Measurements from ENCODE around the gene GLIPR2.
"Not testable (repeated sequence)": the region's sequence is repeated elsewhere in the genome, so short reads cannot be mapped to it uniquely, and the experiment has no call there.

GLIPR2 gene

DNA sequence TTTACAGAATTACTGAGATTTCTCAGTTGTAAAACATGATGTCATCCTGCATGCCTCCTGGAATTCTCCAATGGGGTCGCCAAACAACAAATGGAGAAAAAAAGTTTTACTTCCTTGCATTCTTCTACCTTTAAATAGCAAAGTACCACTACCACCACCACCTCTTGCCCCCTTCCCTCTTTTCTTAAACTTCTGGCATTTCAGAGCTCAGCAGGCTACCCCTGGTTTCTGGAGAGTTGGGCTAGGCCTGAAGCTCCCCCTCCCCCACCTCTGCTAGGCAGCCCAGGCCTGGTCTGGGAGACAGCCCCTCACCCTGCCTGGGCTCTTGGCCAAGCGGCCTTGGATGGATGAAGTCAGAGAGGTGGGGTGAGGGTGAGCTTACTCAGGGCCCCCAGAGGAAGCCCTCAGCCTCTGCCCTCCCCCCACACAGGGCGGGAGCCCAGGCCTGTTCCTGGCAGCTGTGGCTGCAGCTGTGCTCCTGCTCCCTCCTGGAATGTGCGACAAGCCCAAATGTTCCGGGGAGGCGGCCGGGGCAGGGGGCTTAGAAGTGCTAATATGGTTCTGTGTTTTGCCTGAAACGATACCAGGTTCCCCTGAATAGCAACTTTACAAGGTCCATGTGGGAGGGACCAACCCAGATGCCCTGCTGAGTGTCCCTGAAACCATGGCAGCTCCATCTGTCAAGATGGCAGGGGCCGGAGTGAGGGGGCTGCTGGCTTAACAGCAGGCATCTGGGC is 26.7 kb downstream of the GLIPR2 start:
- DNase-seq (ENCODE audit: low read depth in 2 of 2): no peak

DNA sequence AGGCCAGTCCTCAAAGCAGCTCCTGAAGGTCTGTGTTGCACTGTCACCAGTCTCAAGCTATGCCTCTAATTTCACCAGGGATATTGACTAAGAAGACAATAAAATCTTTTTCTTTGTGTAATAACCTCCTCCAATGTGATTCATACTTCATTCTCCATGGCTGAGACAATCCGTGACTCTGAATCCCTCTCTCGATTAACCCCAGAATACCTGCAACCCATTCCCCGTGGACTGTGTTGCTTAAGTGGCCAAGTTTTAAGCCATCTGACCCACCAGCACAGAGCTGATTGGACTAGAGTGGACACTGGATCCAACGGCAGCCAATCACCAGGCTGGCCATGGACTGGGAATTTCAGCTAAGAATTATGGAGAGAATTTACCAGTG is 27.2 kb downstream of the GLIPR2 start:
- DNase-seq (ENCODE audit: low read depth in 2 of 2): no peak

DNA sequence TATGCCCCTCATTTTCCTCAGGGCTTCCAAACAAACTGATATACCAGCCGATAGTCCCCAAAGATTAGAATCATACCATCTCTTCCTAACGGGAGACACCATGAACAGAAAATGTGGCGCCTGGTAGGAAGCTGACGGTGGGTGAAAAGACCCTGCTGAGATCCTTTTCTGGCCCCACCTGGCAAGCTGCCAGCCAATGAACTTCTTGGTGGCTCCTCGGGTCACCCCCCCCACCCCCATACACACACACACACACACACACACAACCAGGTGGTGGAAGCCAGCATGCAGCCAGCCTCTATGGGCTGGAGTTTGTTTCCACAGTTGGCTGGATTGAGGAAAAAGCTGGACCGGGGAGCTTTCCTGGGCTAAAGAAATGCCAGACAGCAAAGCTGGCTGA is 27.8 kb downstream of the GLIPR2 start:
- no peak for DNase-seq (ENCODE audit: low read depth in 2 of 2)

DNA sequence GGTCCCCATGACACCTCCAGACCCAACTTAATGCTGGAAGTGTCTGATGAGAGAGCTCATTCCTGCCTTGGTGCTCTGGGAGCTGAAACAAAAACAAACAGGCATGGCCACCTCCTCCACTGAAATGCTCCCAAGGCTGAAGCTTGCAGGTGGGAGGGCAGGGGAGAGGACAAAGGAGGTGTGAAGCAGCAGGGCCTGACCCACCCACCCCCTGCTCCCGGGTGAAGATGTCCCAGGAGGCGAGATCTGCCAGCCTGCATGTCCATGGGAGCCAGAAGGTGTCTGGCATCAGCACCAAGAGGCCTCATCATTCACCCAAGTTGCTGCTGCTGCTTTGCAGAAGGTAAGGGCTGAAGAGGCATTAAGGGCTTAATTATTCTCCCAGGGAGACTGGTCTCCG is 28.5 kb downstream of the GLIPR2 start:
- no peak for DNase-seq (ENCODE audit: low read depth in 2 of 2)

DNA sequence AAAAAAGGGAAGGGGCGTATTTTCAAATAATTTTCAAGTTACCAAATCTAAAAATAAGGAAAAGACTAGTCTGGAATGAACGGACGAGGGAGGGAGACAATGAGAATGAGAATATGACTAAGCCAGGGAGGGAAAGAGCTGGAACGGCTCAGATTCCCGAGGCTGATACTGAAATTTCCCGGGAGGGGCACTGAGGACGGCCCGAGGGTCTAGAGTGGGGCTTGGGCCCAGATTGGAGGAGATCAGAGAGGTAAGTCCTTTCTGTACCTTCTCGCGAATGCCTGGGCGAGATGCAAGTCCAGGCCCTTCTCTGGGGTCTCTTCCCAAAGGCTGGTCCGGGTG is 29.3 kb downstream of the GLIPR2 start:
- no peak for DNase-seq (ENCODE audit: low read depth in 2 of 2)

DNA sequence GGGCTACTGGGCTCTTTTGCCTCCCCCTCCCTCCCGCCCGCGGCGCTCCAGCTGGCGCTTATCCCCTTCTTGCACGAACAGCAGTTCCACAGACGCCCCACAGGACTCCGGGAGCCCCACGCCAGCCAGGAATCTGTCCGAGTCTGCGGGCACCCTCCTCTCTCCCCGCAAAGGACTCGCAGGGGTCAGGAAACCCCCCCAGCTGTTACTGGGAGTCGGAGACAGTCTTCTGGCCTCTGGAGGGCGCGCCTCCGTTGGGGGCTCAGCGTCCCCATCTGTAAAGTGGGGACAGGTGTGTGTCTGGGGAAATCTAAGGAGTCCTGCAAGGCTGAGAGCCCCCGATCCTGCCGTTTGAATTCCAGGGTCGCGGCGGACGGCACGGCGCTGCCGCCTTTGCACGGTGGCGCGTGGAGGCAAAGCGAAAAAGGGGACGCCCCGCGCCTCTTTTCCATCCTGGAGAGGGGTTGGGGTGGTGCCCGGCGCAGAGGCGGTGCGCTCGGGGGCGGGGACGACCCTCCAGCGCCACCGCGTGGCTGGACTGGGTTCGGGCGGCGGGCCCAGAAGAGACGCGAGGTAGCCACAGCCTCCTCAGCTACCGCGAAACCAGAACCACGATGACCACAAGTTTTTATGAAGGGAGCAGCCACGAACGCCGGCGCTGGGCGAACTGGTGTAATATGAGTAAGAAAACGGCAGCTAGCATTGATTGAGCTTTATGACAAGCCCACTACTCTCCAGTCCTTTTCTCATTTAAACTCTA is 29.8 kb downstream of the GLIPR2 start:
- DNase-seq (ENCODE audit: low read depth in 2 of 2): peak; percentile 65 to 69

DNA sequence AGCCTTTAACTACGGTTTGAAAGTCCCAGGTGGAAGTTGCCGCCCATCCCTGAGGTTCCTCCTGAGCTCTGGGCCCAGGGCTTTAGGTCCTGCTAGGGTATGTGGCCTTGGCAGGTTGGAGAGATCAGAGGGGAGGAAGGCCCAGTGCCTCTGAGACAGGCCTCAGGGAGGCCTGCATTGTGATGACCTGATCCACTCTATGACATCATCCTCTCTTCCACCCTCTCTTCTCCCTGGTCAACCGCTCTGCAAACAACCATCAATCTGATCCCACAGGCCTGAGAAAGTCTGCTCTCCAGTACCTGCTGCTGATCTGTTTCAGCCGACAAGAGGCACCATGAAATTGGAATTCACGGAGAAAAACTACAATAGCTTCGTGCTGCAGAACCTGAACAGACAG is 32.6 kb downstream of the GLIPR2 start, which contains the start of gene CCIN:
TSS of gene CCIN (plus strand) at position 223 of the 400 bp plus-strand sequence. CDS start at position 338, 115 bp downstream.
- DNase-seq (ENCODE audit: low read depth in 2 of 2): no peak

DNA sequence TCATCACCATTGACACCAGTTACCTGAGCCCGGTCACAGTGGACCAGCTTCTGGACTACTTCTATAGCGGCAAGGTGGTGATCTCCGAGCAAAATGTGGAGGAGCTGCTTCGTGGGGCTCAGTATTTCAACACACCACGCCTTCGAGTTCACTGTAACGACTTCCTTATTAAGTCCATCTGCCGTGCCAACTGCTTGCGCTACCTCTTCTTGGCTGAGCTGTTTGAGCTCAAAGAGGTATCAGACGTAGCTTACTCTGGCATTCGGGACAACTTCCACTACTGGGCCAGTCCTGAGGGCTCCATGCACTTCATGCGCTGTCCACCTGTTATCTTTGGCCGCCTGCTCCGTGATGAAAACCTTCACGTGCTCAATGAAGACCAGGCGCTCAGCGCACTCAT is 33.2 kb downstream of the GLIPR2 start:
- no peak for DNase-seq (ENCODE audit: low read depth in 2 of 2)

DNA sequence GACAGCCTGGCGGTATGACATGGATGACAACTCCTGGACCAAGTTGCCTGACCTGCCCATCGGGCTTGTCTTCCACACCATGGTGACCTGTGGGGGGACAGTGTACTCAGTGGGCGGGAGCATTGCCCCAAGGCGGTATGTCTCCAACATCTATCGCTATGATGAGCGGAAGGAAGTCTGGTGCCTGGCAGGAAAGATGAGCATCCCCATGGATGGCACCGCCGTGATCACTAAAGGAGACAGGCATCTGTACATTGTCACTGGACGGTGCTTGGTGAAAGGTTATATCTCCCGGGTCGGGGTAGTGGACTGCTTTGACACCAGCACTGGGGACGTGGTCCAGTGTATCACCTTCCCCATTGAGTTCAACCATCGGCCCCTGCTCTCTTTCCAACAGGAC is 34.0 kb downstream of the GLIPR2 start:
- DNase-seq (ENCODE audit: low read depth in 2 of 2): no peak

DNA sequence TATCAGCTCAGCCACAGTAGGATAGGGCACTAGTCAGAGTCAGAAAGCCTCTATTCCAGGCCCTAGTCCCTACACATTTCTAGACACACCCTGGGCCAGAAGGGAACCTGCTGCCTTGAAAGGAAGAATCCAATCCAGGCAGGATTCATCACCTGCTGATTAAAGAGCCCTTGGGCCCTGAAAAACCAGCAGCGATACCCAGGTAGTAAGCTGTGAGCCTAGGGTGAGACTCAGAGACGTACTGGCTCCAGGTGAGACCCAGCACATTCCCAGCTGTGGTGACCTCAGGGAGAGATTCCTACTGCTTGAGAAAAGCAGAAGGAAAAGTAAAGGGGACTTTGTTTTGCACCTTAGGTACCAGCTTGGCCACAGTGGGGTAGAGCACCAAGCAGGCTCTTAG is 37.3 kb downstream of the GLIPR2 start:
- no peak for DNase-seq (ENCODE audit: low read depth in 2 of 2)

DNA sequence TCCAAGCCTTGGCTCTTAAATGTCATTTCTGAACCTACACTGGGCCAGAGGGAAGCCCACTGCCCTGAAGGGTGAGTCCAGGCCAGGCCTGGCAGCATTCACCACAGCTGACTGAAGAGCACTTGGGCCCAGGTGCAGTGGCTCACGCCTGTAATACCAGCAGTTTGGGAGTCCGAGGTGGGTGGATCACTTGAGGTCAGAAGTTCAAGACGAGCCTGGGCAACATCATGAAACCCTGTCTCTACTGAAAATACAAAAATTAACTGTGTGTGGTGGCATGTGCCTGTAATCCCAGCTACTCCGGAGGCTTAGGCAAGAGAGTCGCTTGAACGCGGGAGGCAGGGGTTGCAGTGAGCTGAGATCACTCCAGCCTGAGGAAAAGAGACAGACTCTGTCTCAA is 37.7 kb downstream of the GLIPR2 start:
- no peak for DNase-seq (ENCODE audit: low read depth in 2 of 2)

DNA sequence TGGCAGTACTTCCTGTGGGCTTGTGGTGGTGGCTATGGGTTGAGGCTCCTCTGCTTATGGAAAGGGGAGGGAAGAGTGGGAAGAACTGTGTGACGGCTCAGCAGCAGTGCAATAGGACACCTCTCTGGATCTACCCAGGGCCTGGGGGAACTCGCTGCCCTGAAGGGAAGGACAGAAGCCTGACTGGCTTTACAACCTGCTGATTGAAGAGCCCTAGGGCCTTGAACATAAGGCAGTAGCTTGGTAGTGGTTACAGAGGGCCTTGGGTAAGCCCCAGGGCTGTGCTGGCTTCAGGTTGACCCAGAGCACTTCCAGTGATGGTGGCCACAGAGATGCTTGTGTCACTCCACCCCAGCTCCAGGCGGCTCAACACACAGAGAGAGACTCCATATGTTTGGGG is 38.2 kb downstream of the GLIPR2 start:
- no peak for DNase-seq (ENCODE audit: low read depth in 2 of 2)

DNA sequence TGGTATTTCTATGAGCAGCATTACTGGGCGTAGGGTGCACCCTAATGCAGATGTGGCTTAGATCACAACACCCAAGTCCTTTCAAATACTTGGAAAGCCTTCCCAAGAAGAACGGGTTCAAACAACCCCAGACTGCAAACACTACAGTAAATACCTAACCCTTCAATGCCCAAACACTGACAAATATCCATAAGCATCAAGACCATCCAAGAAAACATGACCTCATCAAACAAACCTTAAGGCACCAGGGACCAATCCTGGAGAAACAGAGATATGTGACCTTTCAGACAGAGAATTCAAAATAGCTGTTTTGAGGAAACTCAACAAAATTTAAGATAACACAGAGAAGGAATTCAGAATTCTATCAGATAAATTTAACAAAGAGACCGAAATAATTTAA is 38.7 kb downstream of the GLIPR2 start:
- DNase-seq (ENCODE audit: low read depth in 2 of 2): not testable (repeated sequence)

DNA sequence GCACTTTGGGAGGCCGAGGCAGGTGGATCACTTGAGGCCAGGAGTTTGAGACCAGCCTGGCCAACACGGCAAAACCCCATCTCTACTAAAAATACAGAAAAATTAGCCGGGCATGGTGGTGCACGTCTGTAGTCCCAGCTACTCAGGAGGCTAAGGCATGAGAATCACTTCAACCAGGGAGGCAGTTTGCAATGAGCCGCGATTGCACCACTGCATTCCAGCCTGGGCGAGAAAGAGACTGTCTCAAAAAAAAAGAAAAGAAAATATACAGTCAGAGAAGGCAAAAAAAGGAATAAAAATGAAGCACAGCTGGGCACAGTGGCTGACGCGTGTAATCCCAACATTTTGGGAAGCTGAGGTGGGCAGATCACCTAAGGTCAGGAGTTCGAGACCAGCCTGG is 40.0 kb downstream of the GLIPR2 start:
- not testable (repeated sequence) for DNase-seq (ENCODE audit: low read depth in 2 of 2)

DNA sequence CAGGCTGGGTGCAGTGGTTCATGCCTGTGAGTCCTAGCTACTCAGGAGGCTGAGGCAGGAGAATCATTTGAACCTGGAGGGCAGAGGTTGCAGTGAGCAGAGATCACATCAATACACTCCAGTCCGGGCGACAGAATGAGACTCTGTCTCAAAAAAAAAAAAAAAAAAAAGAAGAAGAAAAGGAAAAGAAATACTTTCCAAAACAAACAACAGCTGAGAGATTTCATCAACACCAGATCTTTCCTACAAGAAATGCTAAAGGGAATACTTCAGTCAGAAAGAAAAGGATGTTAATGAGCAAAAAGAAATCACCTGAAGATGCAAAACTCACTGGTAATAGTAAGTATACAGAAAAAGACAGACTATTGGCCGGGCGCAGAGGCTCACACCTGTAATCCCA is 41.0 kb downstream of the GLIPR2 start:
- no peak for DNase-seq (ENCODE audit: low read depth in 2 of 2)

DNA sequence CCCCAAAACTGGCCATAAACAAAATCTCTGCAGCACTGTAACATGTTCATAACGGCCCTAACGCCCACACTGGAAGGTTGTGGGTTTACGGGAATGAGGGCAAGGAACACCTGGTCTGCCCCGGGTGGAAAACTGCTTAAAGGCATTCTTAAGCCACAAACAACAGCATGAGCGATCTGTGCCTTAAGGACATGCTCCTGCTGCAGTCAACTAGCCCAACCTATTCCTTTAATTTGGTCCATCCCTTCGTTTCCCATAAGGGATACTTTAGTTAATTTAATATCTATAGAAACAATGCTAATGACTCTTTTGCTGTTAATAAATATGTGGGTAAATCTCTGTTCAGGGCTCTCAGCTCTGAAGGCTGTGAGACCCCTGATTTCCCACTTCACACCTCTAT is 43.7 kb downstream of the GLIPR2 start:
- not testable (repeated sequence) for DNase-seq (ENCODE audit: low read depth in 2 of 2)

DNA sequence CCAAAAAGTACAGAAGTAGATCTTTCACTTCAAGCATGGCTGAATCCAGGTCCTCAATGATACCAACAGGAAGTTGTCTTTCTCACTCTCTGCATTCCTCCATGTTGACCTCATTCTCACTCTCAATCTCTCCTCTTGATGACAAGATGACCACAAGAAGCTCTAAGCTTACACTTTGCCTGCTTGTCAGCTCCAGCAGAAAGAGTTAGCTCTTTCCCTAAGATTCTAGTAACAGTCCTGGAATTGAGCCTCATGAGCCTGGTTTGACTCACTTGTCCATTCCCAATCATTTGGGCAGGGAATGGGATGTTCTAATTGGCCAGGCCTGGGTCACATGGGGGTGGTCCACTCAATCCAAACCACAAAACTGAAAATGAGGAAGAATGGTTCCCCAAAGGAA is 50.9 kb downstream of the GLIPR2 start:
- no peak for DNase-seq (ENCODE audit: low read depth in 2 of 2)

DNA sequence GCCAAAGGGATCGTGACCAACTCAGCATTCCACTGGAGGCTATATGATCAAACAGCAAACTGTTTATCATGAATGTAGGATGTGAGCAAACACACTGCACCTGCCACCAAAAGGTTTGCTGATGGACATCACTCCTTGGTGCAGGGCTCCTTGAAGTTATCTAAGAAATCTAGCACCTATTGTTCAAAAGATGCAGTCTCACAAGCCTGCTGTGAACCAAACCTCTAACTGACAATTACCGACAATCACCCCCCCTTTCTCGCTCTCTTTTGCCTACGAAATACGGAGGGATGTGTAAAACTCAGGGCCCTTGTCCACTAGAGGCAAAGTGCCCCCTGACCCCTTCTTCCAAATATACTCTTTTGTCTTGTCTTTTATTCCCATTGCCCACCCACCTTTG is 51.7 kb downstream of the GLIPR2 start:
- no peak for DNase-seq (ENCODE audit: low read depth in 2 of 2)

DNA sequence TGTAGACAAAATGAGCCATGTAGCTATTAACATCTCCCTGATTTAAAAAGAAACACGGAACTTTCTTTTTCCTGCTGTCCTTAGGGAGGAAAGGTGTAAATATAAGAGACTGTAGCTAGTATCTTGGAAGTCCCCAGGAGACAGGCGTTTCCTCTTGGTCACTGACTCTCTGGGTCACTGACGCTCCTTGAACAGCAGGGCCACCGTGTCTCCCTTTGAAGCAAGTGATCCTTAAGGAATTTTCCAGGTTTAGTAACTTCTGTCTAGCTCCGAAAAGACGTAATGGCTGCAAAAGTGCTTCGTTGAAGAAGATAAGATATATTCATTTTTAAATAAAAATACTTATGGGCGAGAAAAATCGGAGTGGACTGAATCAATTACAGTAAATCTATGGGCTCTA is 53.4 kb downstream of the GLIPR2 start:
- no peak for DNase-seq (ENCODE audit: low read depth in 2 of 2)

DNA sequence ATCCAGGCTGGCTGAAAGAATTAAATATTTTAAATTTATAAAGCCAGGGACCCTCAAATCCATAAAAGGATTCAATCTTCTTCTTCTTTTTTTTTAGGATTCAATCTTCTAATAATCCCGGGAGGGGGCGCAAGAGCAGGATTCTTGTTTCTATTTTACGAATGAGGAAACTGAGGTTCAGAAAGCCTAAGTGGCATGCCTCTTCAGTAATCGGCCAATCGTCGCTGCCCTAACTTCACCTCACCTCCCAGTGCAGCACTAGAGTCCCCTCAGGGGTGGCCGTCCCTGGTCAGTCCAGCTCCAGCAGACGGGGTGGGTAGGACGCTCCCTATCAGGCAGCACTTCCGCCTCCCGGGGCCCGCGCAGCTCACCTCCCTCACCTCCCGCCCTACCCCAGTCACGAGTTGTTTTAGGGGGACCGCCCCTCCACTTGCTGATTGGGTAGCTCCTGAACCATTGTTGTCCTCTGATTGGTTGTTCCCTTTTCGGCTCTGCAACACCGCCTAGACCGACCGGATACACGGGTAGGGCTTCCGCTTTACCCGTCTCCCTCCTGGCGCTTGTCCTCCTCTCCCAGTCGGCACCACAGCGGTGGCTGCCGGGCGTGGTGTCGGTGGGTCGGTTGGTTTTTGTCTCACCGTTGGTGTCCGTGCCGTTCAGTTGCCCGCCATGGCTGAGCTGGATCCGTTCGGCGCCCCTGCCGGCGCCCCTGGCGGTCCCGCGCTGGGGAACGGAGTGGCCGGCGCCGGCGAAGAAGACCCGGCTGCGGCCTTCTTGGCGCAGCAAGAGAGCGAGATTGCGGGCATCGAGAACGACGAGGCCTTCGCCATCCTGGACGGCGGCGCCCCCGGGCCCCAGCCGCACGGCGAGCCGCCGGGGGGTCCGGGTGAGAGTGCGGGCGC is 54.1 kb downstream of the GLIPR2 start, which contains the start of gene CLTA:
TSS of gene CLTA (plus strand) at position 534 of the 902 bp plus-strand sequence. CDS start at position 670, 136 bp downstream.
- peak; percentile 73 to 78 for DNase-seq (ENCODE audit: low read depth in 2 of 2)

DNA sequence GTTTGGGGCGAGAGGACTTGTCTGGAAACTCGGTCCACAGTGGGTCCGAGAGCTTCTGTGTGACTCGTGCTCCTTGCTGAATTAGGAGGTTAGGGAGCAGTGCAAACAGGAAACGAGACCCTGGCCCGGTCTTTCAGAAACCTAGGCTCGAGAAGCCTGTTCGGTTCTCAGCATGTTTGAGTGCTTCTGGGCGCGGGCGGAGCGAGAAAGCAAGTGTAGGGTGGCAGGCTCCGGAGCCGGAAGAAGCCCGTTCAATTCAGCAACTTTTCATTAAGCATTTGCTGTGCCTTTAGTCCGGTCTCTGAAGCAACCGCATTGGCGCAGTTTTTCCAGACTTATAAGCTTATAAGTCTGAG is 54.7 kb downstream of the GLIPR2 start:
- DNase-seq (ENCODE audit: low read depth in 2 of 2): peak in 1 of 2 donors; percentile 6

DNA sequence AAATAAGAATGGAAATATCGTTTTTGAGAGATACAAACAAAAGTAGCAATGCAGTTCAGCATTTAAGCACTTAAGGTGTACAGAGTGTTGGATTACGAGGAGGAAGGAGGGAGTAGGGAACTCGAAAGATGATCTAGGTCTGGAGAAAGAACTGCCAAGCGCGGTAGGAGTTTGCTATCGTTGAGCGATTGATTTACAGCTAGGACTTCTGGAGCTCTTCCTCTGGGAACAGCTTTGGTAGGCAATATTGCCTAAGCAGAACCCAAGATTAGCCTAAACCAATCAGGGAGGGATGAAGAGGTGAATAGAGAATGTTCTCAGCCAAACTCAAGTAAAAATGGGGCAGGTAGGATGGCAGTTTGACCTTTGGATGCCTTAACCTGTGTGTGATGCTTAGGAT is 55.2 kb downstream of the GLIPR2 start:
- DNase-seq (ENCODE audit: low read depth in 2 of 2): no peak
